HG03175 (cell line): ENCODE measurements around the gene STK32B.

ENCODE experiments used
- ATAC-seq: cut with Tn5 transposase; IDR thresholded peaks from one replicate; pipeline ENCODE4 v1.9.1; 2021; ENCODE audit warnings: mild to moderate bottlenecking, moderate library complexity; ENCODE audit not compliant: unreplicated experiment

The STK32B gene

GRCh38 chr4:5489260-5489659 is 438.0 kb downstream of the STK32B start:
- no peak for ATAC-seq

GRCh38 chr4:5497489-5497888 is 446.2 kb downstream of the STK32B start:
- no peak for ATAC-seq

GRCh38 chr4:5500165-5500564 is 448.9 kb downstream of the STK32B start:
- no peak for ATAC-seq

DNA sequence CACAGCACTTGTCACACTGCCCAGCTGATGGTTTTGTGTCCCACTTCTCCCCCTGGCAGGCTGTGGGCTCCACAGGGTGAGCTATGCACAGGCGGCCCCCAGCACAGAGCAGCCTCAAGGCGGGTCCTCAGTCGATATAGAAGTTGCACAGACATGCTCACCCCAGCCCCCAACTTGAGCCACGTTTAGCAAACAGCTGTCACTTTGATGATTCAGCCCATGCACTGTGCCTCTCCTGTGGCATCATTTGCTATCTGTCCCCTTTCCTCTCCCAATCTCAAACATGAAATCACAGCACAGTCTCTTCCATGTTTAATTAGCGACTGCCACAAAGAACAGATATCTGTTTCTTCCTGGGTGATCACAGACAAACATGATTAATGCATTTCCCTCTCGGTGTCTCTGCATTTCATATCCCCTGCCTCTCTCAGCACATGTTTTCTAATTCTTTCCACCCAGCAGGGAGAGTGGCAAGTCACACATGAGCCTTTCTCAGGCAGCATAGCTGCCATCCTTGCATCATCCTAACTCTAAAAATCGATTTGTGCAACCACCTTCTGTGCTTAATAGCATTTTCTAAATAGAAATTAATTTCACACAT is 452.2 kb downstream of the STK32B start:
- ATAC-seq: no peak

- ATAC-seq: no peak
These were observed 453.2 kb downstream of the STK32B start for GRCh38 chr4:5504486-5504885.

GRCh38 chr4:5510504-5510903 is 459.2 kb downstream of the STK32B start:
- ATAC-seq: no peak

DNA sequence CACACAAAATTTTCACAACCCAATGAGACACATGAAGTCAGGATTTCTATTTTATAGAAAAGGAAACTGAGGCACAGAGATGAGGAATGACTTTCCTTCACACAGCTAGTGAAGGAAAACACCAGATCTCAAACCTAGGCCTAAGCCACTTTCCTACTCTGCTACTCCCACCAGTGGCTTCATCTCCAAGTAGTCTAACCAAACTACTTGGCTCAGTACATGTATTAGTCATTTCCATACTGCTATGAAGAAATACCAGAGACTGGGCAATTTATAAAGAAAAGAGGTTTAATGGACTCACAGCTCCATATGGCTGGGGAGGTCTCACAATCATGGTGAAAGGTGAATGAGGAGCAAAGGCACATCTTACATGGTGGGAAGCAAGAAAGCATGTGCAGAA is 460.5 kb downstream of the STK32B start:
- ATAC-seq: no peak

DNA sequence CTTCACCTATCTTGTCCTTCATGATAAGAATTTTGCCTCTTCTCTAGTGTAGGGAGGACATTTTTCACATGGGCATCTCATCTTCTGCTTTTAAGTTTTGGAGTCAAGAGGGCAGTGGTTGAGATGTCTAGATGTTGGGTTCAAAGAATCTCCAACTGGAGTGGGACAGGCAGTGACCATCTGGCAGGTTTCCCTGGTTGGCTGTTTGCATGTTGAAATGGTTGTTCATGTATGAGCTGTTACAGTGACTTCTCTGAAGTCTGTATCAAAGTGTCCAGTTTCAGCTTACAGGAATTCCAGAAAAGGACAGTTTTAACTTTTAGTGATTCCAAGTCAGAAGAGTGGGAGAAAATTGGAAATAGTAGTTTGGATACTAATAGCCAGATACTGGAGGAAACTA is 464.4 kb downstream of the STK32B start:
- no peak for ATAC-seq

DNA sequence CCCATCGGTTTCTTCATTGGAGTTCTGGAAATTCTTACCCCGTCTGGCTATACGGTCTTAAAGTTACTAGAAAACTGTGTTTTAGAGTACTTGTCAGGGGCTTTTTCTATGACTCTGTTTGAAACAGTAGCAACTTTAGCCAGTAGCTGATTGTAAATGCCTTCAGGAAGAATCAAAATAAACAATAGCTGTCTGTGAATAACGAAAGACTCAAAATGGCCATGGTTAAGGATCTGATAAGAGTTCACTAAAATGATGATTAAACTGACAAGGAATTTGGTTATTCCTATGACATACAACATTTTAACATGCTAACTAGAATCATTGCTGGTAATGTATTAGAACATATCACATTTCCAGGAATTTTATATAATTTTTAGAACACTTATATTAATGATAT is 466.1 kb downstream of the STK32B start:
- ATAC-seq: no peak

DNA sequence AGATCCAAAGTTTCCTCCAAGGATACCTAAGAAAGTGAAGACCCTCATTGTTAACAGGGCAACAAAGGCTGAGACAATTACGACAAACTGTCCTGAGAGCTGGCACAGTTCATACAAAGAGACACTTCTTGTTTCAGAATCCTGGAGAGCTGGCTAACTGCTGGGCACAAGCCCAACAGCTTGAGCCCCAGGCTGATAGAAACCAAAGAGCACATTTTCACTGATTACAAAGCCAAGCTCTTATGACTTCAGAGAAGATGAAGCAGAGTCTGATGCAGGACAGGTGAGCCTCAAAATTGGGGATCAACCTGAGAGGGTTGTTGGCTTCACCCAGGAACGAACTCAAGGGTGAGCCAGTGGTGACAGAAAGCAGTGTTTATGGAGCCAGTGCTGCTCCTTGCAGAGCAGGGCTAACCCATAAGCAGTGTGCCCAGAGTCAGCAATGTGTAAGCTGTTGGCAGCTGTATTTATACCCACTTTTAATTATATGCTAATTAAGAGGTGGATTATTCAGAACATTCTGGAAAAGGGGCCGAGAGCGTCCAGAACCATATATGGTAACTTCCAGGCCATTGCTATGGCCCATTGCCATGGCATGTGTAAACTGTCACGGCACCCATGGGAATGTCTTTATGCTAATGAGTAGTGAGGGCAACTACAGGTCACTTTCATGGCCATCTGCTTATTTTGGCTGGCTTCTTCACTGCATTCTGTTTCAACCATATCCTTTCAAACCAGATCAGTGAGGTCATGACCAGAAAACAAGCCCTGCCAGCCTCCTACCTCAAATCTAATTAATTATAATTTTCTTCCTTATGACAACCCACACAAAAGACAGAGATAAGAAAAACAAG is 473.4 kb downstream of the STK32B start:
- no peak for ATAC-seq

DNA sequence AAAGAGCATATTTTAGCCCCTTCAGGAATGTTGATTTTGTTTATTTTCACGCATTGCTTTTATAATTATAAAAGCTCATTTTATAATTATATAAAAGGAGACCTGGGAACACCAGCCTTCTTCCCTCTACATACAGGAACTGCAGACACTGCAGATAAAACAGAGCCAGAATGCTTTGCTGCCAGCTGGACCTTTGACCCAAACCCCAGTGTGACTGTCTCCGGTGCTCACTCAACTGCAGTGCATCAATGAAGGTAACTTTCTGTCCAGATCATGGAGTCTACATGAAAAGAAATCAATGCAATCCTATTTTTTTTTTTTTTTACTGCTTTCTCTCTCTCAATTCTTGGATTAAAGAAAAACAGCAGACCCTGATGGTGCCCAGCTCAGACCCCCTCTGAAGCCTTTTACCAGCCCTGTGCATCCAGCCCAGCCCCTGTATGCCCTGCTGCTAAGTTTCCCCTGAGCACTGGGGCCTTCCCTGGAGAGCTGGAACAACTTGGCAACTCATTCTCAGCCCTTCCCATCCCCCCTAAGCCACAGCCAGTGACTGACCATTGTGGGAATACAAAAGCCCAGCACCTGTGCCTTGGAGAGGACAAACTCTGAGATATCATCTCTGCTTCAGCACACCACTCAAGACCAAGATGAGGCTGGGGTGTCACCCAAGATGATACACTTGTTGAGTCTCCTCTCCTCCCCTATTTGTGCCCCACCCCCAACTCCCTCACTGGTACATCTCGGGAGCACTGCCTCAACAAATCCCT is 475.0 kb downstream of the STK32B start:
- ATAC-seq: no peak

DNA sequence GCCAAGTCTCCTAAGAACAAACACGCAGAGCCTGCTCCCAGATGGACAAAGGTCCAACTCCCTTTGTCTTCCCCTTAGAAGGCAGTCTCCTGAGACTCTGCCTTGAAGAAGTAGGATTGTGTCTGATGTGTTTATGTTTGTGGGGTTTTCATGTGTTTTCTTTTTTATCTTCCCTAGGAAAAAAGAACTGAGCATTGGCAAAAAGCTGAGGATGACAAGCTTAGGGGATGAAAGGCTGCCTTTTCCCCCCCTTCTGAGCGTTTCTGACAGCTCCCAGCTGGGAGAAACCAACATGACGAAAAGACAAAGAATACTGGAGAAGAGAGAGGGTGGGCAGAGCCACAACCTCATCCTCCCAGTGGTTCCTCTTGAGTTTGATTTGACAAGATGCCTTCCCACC is 475.9 kb downstream of the STK32B start:
- no peak for ATAC-seq

DNA sequence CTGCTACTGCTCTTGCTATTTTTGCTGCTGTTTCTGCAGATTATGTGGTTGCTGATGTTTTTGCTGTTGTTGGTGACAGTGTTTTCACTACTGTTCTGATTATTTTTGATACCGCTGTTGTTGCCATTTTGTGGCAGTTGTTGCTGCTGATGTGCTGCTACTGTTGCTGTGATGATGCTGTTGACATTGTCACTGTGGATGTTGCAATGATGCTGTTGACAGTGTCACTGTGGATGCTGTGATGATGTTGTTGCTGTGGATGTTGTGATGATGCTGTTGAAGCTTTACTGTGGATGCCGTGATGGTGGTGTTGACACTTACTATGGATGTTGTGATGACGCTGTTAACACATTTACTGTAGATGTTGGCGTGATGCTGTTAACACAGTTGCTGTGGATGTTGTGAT is 476.8 kb downstream of the STK32B start:
- no peak for ATAC-seq

DNA sequence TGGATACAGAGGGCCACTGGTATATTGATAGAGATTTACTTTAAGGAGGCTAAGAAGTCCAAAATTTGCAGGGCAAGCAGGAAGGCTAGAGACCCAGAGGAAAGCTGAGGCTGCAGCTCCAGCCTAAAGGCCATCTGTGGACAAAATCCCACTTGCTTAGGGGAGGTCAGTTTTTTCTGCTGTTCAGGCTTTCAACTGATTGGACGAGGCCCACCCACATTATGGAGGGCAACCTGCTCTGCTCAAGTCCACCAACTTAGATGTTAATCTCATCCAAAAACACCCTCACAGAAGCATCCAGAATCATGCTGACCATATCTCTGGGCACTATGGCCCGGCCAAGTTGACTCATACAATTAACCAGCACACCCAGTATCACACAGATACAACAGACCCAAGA is 480.8 kb downstream of the STK32B start:
- ATAC-seq: no peak

- no peak for ATAC-seq
These were observed 488.3 kb downstream of the STK32B start for GRCh38 chr4:5539584-5539983.

- ATAC-seq: no peak
These were observed 489.9 kb downstream of the STK32B start for GRCh38 chr4:5541169-5541568.

- no peak for ATAC-seq
These were observed 492.4 kb downstream of the STK32B start for GRCh38 chr4:5543681-5544080.

- no peak for ATAC-seq
These were observed 493.5 kb downstream of the STK32B start for GRCh38 chr4:5544762-5545161.

- no peak for ATAC-seq
These were observed 494.0 kb downstream of the STK32B start for GRCh38 chr4:5545271-5545670.

DNA sequence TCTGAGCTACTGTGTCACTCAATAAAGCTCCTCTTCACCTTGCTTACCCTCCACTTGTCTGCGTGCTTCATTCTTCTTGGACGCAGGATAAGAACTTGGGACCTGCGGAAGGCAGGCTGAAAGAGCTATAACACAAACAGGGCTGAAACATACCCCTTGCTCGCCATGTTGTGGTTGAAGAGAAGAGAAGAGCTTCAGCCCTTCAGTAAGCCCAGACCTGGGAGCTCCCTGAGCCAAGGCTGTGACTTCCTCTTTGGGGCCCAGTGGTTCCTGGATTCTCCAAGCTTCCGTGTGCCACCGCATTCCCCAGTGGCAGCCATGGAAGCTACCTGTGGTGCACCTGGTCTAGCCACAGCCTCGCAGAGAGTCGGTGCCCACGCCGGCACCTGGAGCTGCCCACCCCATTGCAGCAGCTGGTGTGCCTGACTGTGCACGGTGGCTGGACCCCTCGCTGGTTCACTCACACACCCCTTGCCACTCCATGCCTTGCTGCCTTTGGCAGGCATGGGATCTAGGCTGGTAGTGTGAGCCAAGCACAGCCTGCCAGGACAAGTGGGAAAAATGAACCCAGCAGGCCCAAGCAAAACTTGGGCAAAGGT is 496.5 kb downstream of the STK32B start:
- no peak for ATAC-seq
